Spleen (tissue), 11 donors: Measurements from ENCODE around the gene ETNK1. TPM values are rescaled to one million over a fixed set of nuclear protein-coding genes. Genes with fewer than 3 reads are reported as not detected.

ENCODE experiments used
- DNase-seq: peaks from one replicate; pipeline ENCODE4 v3.0.0-alpha.2; 2020
- H3K27ac ChIP-seq, 8 donors: fragments of 200-600 bp; sonication (generic) in 7 of 8; 1 replicate in 4 of 8; 2 replicates in 4 of 8; pipeline versions ENCODE4 v1.5.0 to v1.8.0; 2016 to 2021; ENCODE audit warnings: inconsistent platforms in 4 of 8, mild to moderate bottlenecking in 4 of 8, moderate library complexity in 1 of 8
- H3K27me3 ChIP-seq, 7 donors: fragments of 200-600 bp; sonication (generic) in 6 of 7; replicated peaks in 1 of 7; 1 replicate in 4 of 7; 2 replicates in 3 of 7; pipeline versions ENCODE4 v1.5.0 to v1.8.0; 2016 to 2021; ENCODE audit warnings: inconsistent platforms in 3 of 7, mild to moderate bottlenecking in 1 of 7
- H3K36me3 ChIP-seq, 6 donors: fragments of 200-600 bp; sonication (generic) in 5 of 6; 1 replicate in 4 of 6; 2 replicates in 2 of 6; pipeline versions ENCODE4 v1.5.0 to v1.8.0; 2016 to 2021; ENCODE audit warnings: inconsistent platforms in 2 of 6
- H3K4me1 ChIP-seq, 6 donors: fragments of 200-600 bp; sonication (generic) in 5 of 6; 1 replicate in 3 of 6; 2 replicates in 3 of 6; pipeline versions ENCODE4 v1.5.0 to v1.8.0; 2016 to 2021; ENCODE audit warnings: inconsistent platforms in 3 of 6
- H3K4me3 ChIP-seq, 8 donors: fragments of 200-600 bp; sonication (generic) in 7 of 8; 1 replicate in 4 of 8; 2 replicates in 4 of 8; pipeline versions ENCODE4 v1.5.0 to v1.8.0; 2016 to 2021; ENCODE audit warnings: inconsistent platforms in 4 of 8, mild to moderate bottlenecking in 4 of 8, moderate library complexity in 2 of 8
- H3K9me3 ChIP-seq, 8 donors: fragments of 200-600 bp; sonication (generic) in 7 of 8; 1 replicate in 4 of 8; 2 replicates in 4 of 8; pipeline versions ENCODE4 v1.5.0 to v1.8.0; 2016 to 2021; ENCODE audit warnings: inconsistent platforms in 4 of 8
- POLR2A ChIP-seq, 3 donors: fragments of 450-650 bp; IDR thresholded peaks; one replicate each; pipeline ENCODE4 v1.5.1; 2017; ENCODE audit warnings: antibody characterized with exemption in 3 of 3, mild to moderate bottlenecking in 1 of 3
- POLR2AphosphoS5 ChIP-seq, 3 donors: sonication (generic); formaldehyde crosslinking; IDR thresholded peaks; one replicate each; pipeline ENCODE4 v1.5.1; 2017; ENCODE audit warnings: antibody characterized with exemption in 3 of 3
- WGBS, 5 donors: extraction: QIAGEN DNeasy Blood & Tissue Kit in 3 of 5; methylation state at CpG; one replicate each; pipeline versions ENCODE4 v1.1.5 to v1.1.7; 2013 to 2018; 5-methylcytosine and 5-hydroxymethylcytosine counted together
- intact Hi-C: fragments of 100-400 bp; cut with DNase I; formaldehyde crosslinking; loops from one replicate; pipeline ENCODE4 v1.15.0; 2023; ENCODE audit warnings: low total_unique reads
- polyA plus RNA-seq, 3 donors: library from polyadenylated mRNA; stranded (reverse); fragments of 200-250 nt; gene quantifications; one replicate each; pipeline ENCODE4 v1.2.1, GENCODE V29; 2013
- total RNA-seq, 7 donors: library from RNA; depleted of rRNA in 3 of 7; stranded (reverse); fragments of >200 nt in 3 of 7; fragmentation: NEBNext Ultra II Directional in 4 of 7; extraction: Animal tissue kit (Norgen Biotek cat#: 25700) in 4 of 7; gene quantifications; one replicate each; pipeline versions ENCODE4 v1.1.0 to v1.2.1, GENCODE V29; 2016 to 2021
- TF ChIP-seq, protein P1 (sequence below), 11 experiments: fragments of 200-600 bp in 7 of 11; fragments of 450-650 bp in 4 of 11; sonication (generic) in 4 of 11; IDR thresholded peaks in 8 of 11; conservative IDR thresholded peaks in 3 of 11; 1 replicate in 7 of 11; 2 replicates in 4 of 11; pipeline versions ENCODE4 v1.4.0 to v1.8.0; 2016 to 2021; ENCODE audit warnings: antibody characterized with exemption in 11 of 11, inconsistent platforms in 4 of 11, mild to moderate bottlenecking in 1 of 11
- donor health status: healthy with polysubstance abuse.
- donor health status: DM: no; HTN: no; CAD: no; lungs with moderate emphysema.
- donor health status: DM: no; HTN: no; CAD: no.
- donor health status: Bipolar disorder and iron deficiency.
- donor health status: healthy.
- donor health status: DM: no; HTN: no; CAD: no.
- donor health status: DM: yes; HTN: yes; CAD: no.

The ETNK1 gene
- total and polyA plus RNA-seq, 10 donors, result 23.4 to 96.7 (median 66.8) TPM

- Histone ChIP-seq H3K4me3 (no peak overlapping the region), H3K27ac (no peak overlapping the region), H3K27me3 (no peaks in the 10 kb centered on the region), H3K4me1 (peaks cover 0 to 87% (median 37%) of the 10 kb centered on the region in 6 donors), H3K9me3 (no peaks in the 10 kb centered on the region), H3K36me3 (peaks cover 0 to 26% (median 2%) of the 10 kb centered on the region in 6 donors)
- no peak for DNase-seq
- TF ChIP-seq, protein P1, sequence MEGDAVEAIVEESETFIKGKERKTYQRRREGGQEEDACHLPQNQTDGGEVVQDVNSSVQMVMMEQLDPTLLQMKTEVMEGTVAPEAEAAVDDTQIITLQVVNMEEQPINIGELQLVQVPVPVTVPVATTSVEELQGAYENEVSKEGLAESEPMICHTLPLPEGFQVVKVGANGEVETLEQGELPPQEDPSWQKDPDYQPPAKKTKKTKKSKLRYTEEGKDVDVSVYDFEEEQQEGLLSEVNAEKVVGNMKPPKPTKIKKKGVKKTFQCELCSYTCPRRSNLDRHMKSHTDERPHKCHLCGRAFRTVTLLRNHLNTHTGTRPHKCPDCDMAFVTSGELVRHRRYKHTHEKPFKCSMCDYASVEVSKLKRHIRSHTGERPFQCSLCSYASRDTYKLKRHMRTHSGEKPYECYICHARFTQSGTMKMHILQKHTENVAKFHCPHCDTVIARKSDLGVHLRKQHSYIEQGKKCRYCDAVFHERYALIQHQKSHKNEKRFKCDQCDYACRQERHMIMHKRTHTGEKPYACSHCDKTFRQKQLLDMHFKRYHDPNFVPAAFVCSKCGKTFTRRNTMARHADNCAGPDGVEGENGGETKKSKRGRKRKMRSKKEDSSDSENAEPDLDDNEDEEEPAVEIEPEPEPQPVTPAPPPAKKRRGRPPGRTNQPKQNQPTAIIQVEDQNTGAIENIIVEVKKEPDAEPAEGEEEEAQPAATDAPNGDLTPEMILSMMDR (IDR thresholded peaks at IDR 0.05 in 8 of 11, conservative IDR thresholded peaks at IDR 0.05 in 3 of 11), result no peak
- TF ChIP-seq POLR2A (IDR thresholded peaks at IDR 0.05), result no peak
- no peak for TF ChIP-seq POLR2AphosphoS5 (IDR thresholded peaks at IDR 0.05)
- intact Hi-C loops, result no loop called here
- WGBS, 5 donors, result 87 to 93% (median 91%) methylated on average over 3 of the region's 3 CpGs
These were observed 9.9 kb downstream of the ETNK1 start for GRCh38 chr12:22634883-22635282.

DNA sequence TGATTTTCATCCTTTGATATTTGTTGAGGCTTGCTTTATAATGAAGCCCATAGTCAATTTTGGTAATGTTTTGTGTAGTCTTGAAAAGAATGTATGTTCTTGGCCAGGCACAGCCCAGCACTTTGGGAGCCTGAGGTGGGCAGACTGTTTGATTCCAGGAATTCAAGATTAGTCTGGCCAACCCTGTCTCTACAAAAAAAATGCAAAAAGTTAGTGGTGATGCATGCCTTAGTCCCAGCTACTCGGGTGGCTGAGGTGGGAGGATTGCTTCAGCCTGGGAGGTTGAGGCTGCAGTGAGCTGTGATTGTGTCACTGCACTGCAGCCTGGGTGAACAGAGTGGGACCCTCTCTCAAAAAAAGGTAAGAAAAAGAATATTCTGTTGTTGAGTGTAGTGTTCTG, 10.8 kb downstream of the ETNK1 start:
- intact Hi-C loops, result no loop called here
- H3K27ac ChIP-seq, result no peak overlapping the region
- peaks cover 0 to 80% (median 37%) of the 10 kb centered on the region in 6 donors for H3K4me1 ChIP-seq
- H3K36me3 ChIP-seq, result peaks cover 0 to 26% (median 2%) of the 10 kb centered on the region in 6 donors
- no peaks in the 10 kb centered on the region for H3K9me3 ChIP-seq
- H3K4me3 ChIP-seq, result no peak overlapping the region
- DNase-seq, result no peak
- WGBS, 5 donors, result 64 to 87% (median 73%) methylated on average over 1 of the region's 1 CpG
- no peaks in the 10 kb centered on the region for H3K27me3 ChIP-seq
- TF ChIP-seq, protein P1 (IDR thresholded peaks at IDR 0.05 in 8 of 11, conservative IDR thresholded peaks at IDR 0.05 in 3 of 11), result no peak
- no peak for TF ChIP-seq POLR2AphosphoS5 (IDR thresholded peaks at IDR 0.05)
- no peak for TF ChIP-seq POLR2A (IDR thresholded peaks at IDR 0.05)

GRCh38 chr12:22640851-22641250, 15.9 kb downstream of the ETNK1 start:
- 92 to 99% (median 98%) methylated on average over 2 of the region's 2 CpGs for WGBS, 5 donors
- intact Hi-C loops, result no loop called here

DNA sequence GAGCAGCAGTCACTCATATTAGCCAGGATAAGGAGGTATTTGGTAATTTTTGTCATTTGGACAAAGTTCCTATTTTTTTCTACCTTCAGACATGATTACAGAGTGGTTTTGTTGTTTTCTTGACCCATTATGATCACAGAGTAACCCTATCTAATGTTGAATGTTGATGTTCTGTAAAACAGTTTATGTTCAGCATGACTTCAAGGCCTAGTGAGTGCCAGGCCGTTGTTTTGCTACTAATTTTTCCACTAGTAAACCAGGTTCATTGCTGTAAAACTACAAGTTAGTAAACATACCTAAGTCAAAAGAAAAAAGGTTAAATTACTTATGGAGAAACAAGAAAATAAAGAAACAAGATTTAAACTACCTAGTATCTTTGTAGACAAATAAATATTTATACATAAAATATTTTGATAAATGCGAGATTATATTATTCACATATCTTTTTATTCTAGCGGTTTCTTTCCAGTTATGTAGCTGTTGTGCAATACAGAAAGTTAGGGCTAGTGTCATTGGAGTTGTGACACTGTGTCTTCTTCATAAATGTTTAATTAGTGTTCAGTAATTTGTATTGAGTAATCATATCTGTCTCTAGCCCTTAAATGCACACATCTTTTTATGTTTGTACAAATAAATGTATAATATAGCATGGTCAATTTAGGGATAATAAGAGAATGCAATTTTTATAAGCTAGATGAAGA, 16.5 kb downstream of the ETNK1 start:
- Histone ChIP-seq H3K27ac (no peak overlapping the region), H3K27me3 (no peaks in the 10 kb centered on the region), H3K36me3 (peaks cover 0 to 26% (median 2%) of the 10 kb centered on the region in 6 donors), H3K4me3 (no peak overlapping the region), H3K9me3 (no peaks in the 10 kb centered on the region), H3K4me1 (peaks cover 0 to 57% (median 32%) of the 10 kb centered on the region in 6 donors)
- no peak for DNase-seq
- no peak for TF ChIP-seq POLR2A (IDR thresholded peaks at IDR 0.05)
- TF ChIP-seq, protein P1 (IDR thresholded peaks at IDR 0.05 in 8 of 11, conservative IDR thresholded peaks at IDR 0.05 in 3 of 11), result no peak
- TF ChIP-seq POLR2AphosphoS5 (IDR thresholded peaks at IDR 0.05), result no peak
- WGBS, 5 donors, result 83 to 94% (median 87%) methylated on average over 3 of the region's 3 CpGs
- intact Hi-C loops, result no loop called here

More at GRCh38 chr12:22640851-22641250, 15.9 kb downstream of the ETNK1 start:
- TF ChIP-seq, protein P1 (IDR thresholded peaks at IDR 0.05 in 8 of 11, conservative IDR thresholded peaks at IDR 0.05 in 3 of 11), result no peak
- TF ChIP-seq POLR2A (IDR thresholded peaks at IDR 0.05) (no peak), POLR2AphosphoS5 (IDR thresholded peaks at IDR 0.05) (no peak)
- H3K4me3 ChIP-seq, result no peak overlapping the region
- peaks cover 0 to 22% (median 2%) of the 10 kb centered on the region in 6 donors for H3K36me3 ChIP-seq
- peaks cover 0 to 64% (median 37%) of the 10 kb centered on the region in 6 donors for H3K4me1 ChIP-seq
- no peaks in the 10 kb centered on the region for H3K27me3 ChIP-seq
- no peak for DNase-seq
- no peaks in the 10 kb centered on the region for H3K9me3 ChIP-seq
- H3K27ac ChIP-seq, result no peak overlapping the region
